HG03439 (cell line): ENCODE data around the gene BLACAT1.

Experiments used
- ATAC-seq: cut with Tn5 transposase; IDR thresholded peaks from one replicate; pipeline ENCODE4 v1.9.1; 2021; ENCODE audit warnings: mild to moderate bottlenecking, moderate library complexity; ENCODE audit not compliant: unreplicated experiment

The BLACAT1 gene

GRCh38 chr1:205455581-205456382, at the start of gene BLACAT1:
TSS of gene BLACAT1 (minus strand) at chr1:205456045.
- no peak for ATAC-seq

- no peak for ATAC-seq
Measured at GRCh38 chr1:205505076-205505729, 49.4 kb upstream of the BLACAT1 start.

GRCh38 chr1:205504311-205505075, 48.6 kb upstream of the BLACAT1 start, which contains the start of gene CDK18:
TSS of gene CDK18 (plus strand) at chr1:205504669. CDS start at chr1:205523168, 18,499 bp downstream.
- ATAC-seq = no peak

- ATAC-seq = no peak
Measured at GRCh38 chr1:205502992-205503391, 47.1 kb upstream of the BLACAT1 start.

- no peak for ATAC-seq
Measured at GRCh38 chr1:205502111-205502810, 46.4 kb upstream of the BLACAT1 start.

- no peak for ATAC-seq
Measured at GRCh38 chr1:205500240-205501233, 44.7 kb upstream of the BLACAT1 start.

GRCh38 chr1:205499789-205500188, 43.9 kb upstream of the BLACAT1 start:
- no peak for ATAC-seq

- ATAC-seq = no peak
Measured at GRCh38 chr1:205497351-205497750, 41.5 kb upstream of the BLACAT1 start.

GRCh38 chr1:205496661-205497060, 40.8 kb upstream of the BLACAT1 start:
- no peak for ATAC-seq

- ATAC-seq = no peak
Measured at GRCh38 chr1:205495237-205495823, 39.5 kb upstream of the BLACAT1 start.

- no peak for ATAC-seq
Measured at GRCh38 chr1:205494115-205494514, 38.3 kb upstream of the BLACAT1 start.

GRCh38 chr1:205493241-205494085, 37.6 kb upstream of the BLACAT1 start:
- ATAC-seq = no peak

GRCh38 chr1:205492774-205493173, 36.9 kb upstream of the BLACAT1 start:
- no peak for ATAC-seq

GRCh38 chr1:205492201-205492667, 36.4 kb upstream of the BLACAT1 start:
- no peak for ATAC-seq

GRCh38 chr1:205491794-205492193, 35.9 kb upstream of the BLACAT1 start:
- ATAC-seq = no peak

- no peak for ATAC-seq
Measured at GRCh38 chr1:205488074-205488723, 32.4 kb upstream of the BLACAT1 start.

GRCh38 chr1:205486258-205486657, 30.4 kb upstream of the BLACAT1 start:
- ATAC-seq = no peak
